ENCODE measurements around the gene CALML3. TPM values are rescaled to one million over a fixed set of nuclear protein-coding genes. Genes with fewer than 3 reads are reported as not detected.

The CALML3 gene
- total RNA-seq, 1 donor from 2014 or later, result not detected

DNA sequence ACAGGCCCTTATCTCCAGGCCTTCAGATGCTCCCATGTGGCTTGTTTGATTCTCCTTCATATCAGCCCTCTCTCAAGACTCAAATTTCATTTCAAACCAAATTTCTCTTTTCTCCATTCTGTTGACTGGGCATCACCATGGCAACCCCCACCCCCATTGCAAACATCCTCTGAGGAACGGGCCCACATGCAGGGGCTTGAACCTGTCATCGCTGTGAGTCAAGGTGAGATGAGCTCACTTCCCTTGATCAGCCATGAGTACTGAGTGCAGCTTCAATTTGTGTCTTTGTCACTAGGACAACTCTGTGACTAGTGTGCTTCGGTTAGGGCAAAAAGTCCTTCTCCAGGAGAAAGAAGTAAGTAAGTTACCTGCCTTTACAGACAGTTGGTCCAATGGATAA lies 41.9 kb downstream of the CALML3 start:
- H3K4me3 Mint-ChIP-seq (ENCODE audit: unreplicated experiment), result no peak overlapping the region
- no peaks in the 10 kb centered on the region for H3K36me3 Mint-ChIP-seq (ENCODE audit: low read depth)
- TF ChIP-seq, protein P1, sequence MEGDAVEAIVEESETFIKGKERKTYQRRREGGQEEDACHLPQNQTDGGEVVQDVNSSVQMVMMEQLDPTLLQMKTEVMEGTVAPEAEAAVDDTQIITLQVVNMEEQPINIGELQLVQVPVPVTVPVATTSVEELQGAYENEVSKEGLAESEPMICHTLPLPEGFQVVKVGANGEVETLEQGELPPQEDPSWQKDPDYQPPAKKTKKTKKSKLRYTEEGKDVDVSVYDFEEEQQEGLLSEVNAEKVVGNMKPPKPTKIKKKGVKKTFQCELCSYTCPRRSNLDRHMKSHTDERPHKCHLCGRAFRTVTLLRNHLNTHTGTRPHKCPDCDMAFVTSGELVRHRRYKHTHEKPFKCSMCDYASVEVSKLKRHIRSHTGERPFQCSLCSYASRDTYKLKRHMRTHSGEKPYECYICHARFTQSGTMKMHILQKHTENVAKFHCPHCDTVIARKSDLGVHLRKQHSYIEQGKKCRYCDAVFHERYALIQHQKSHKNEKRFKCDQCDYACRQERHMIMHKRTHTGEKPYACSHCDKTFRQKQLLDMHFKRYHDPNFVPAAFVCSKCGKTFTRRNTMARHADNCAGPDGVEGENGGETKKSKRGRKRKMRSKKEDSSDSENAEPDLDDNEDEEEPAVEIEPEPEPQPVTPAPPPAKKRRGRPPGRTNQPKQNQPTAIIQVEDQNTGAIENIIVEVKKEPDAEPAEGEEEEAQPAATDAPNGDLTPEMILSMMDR (IDR thresholded peaks at IDR 0.05), result no peak
- H3K27ac Mint-ChIP-seq (ENCODE audit: unreplicated experiment), result no peak overlapping the region
- DNase-seq (ENCODE audit: low spot score), result no peak
- H3K27me3 Mint-ChIP-seq (ENCODE audit: low read depth), result no peaks in the 10 kb centered on the region
- H3K9me3 Mint-ChIP-seq (ENCODE audit: low read depth), result no peaks in the 10 kb centered on the region
- H3K4me1 Mint-ChIP-seq (ENCODE audit: low read depth), result peaks cover 25% of the 10 kb centered on the region

DNA sequence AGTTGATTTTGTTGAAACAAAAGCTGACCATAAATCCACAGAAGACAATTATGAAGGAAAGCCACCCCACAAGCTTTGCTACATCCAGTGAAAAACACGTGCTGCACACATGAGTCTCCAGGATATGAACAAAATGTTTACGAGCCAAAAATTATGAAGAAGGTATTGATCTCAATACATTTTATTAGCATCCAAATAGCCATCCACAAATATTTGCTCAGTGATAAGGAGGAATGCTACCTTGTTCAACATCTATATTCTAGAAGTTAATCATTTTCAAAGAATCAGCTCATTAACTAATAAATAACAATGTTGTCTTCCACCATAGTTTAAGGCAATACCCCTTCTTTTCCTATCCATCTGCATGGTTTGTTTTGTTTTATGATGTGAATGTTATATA lies 42.7 kb downstream of the CALML3 start:
- H3K4me1 Mint-ChIP-seq (ENCODE audit: low read depth), result peaks cover 25% of the 10 kb centered on the region
- no peaks in the 10 kb centered on the region for H3K27me3 Mint-ChIP-seq (ENCODE audit: low read depth)

DNA sequence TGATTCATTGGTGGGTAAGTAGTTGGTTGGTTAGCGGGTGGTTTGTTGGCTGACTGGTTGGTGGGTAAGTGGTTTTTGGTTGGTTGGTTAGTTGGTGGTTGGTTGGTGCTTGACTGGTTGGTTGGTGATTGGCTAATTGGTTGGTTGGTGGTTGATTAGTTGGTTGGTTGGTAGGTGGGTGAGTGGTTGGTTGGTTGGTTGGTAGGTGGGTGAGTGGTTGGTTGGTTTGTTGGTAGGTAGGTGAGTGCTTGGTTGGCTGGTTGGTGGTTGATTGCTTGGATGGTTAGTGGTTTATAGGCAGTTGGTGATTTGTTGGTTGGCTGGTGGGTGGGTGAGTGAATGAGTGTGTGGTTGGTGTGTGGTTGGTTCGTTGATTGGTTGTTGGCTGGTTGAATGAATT lies 44.2 kb downstream of the CALML3 start:
- no peak overlapping the region for H3K4me3 Mint-ChIP-seq (ENCODE audit: unreplicated experiment)
- H3K27ac Mint-ChIP-seq (ENCODE audit: unreplicated experiment), result no peak overlapping the region
- TF ChIP-seq, protein P1 (IDR thresholded peaks at IDR 0.05), result no peak
- no peaks in the 10 kb centered on the region for H3K9me3 Mint-ChIP-seq (ENCODE audit: low read depth)
- no peaks in the 10 kb centered on the region for H3K27me3 Mint-ChIP-seq (ENCODE audit: low read depth)
- DNase-seq (ENCODE audit: low spot score), result peak; percentile 13
- no peaks in the 10 kb centered on the region for H3K36me3 Mint-ChIP-seq (ENCODE audit: low read depth)
- peaks cover 15% of the 10 kb centered on the region for H3K4me1 Mint-ChIP-seq (ENCODE audit: low read depth)

More for the DNA sequence above, 42.7 kb downstream of the CALML3 start:
- no peak for DNase-seq (ENCODE audit: low spot score)
- TF ChIP-seq, protein P1 (IDR thresholded peaks at IDR 0.05), result no peak
- H3K36me3 Mint-ChIP-seq (ENCODE audit: low read depth), result no peaks in the 10 kb centered on the region
- H3K4me3 Mint-ChIP-seq (ENCODE audit: unreplicated experiment), result no peak overlapping the region
- H3K9me3 Mint-ChIP-seq (ENCODE audit: low read depth), result no peaks in the 10 kb centered on the region
- H3K27ac Mint-ChIP-seq (ENCODE audit: unreplicated experiment), result no peak overlapping the region

DNA sequence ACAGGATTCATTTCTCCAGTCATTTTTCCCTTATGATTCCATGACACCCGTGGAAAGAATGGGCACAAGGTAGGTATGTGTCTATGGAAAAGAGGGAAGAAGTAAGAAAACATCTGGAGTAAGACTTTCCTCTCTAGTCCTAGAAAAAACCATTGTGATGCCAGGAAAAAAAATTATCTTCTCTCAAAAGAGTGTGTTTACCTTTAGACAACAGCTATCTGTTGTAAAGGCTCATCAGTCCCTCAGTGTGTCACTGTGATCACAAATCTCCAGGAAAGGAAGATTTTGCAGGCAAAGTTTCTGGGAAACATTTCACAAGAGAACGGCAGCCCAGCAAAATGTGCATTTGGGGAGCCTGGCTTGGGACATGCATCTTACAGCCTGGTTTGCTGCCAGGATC lies 44.8 kb downstream of the CALML3 start:
- no peaks in the 10 kb centered on the region for H3K9me3 Mint-ChIP-seq (ENCODE audit: low read depth)

DNA sequence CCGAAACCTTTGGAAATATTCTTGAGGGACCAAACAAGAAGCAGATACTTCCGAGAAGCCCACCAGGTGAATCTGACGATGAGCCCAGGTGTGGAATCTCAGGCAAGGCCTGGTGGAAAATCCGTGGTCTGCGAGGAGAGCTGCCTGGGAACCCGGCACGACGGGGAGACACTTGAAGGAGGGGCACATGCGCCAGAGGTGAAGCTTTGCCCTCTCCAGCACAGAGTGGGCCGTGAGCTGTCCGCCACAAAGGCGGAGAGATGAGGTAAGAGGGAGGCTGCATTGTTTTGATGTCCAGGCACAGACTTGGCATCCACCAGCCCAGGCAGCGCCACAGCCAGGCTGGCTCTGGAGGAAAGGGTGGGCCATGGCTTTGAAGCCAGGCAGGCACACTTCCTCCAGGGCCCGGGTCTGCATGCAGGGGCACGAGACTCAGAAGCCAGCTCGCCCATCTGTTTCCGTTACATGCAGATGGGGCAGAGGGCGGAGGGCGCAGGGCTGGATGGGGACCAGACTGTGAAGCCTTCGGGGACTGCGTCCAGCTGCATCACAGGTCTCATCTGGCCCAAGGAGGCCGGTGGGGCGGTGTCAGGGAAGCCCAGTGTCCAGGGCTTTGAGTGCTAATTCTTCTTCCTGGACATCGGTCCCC lies 45.4 kb downstream of the CALML3 start:
- H3K4me3 Mint-ChIP-seq (ENCODE audit: unreplicated experiment), result no peak overlapping the region
- DNase-seq (ENCODE audit: low spot score), result peak; percentile 88
- no peaks in the 10 kb centered on the region for H3K9me3 Mint-ChIP-seq (ENCODE audit: low read depth)
- H3K36me3 Mint-ChIP-seq (ENCODE audit: low read depth), result no peaks in the 10 kb centered on the region
- no peak overlapping the region for H3K27ac Mint-ChIP-seq (ENCODE audit: unreplicated experiment)
- peaks cover 5% of the 10 kb centered on the region for H3K4me1 Mint-ChIP-seq (ENCODE audit: low read depth)
- H3K27me3 Mint-ChIP-seq (ENCODE audit: low read depth), result no peaks in the 10 kb centered on the region
- TF ChIP-seq, protein P1 (IDR thresholded peaks at IDR 0.05), result no peak

More for the DNA sequence above, 44.8 kb downstream of the CALML3 start:
- Mint-ChIP-seq H3K27ac (ENCODE audit: unreplicated experiment) (no peak overlapping the region), H3K4me3 (ENCODE audit: unreplicated experiment) (no peak overlapping the region), H3K36me3 (ENCODE audit: low read depth) (no peaks in the 10 kb centered on the region), H3K4me1 (ENCODE audit: low read depth) (peaks cover 9% of the 10 kb centered on the region), H3K27me3 (ENCODE audit: low read depth) (no peaks in the 10 kb centered on the region)
- no peak for DNase-seq (ENCODE audit: low spot score)
- TF ChIP-seq, protein P1 (IDR thresholded peaks at IDR 0.05), result no peak
